HepG2 (cell line): Measurements from ENCODE around the gene ONECUT1. TPM values are rescaled to one million over a fixed set of nuclear protein-coding genes. Genes with fewer than 3 reads are reported as not detected.

Source experiments
- CBX1 ChIP-seq: IDR thresholded peaks from one replicate; pipeline ENCODE4 v1.6.1; 2016; ENCODE audit warnings: antibody characterized with exemption, low read depth
- CCDC6 ChIP-seq: sonication (generic); formaldehyde crosslinking; IDR thresholded peaks from 2 replicates; pipeline ENCODE4 v1.8.1; 2022; ENCODE audit warnings: mild to moderate bottlenecking, missing genetic modification reagents, moderate library complexity
- ELF4 ChIP-seq: sonication (generic); formaldehyde crosslinking; IDR thresholded peaks from 2 replicates; pipeline ENCODE4 v1.5.0; 2020; ENCODE audit warnings: missing genetic modification reagents, mild to moderate bottlenecking, moderate library complexity, borderline replicate concordance
- FLYWCH1 ChIP-seq: sonication (generic); formaldehyde crosslinking; IDR thresholded peaks from 2 replicates; pipeline ENCODE4 v1.8.1; 2023; ENCODE audit warnings: mild to moderate bottlenecking, missing genetic modification reagents
- KAT2B ChIP-seq: fragments of 150-350 bp; IDR thresholded peaks from 2 replicates; pipeline ENCODE4 v1.6.1; 2014; ENCODE audit warnings: low read depth, low read length, borderline replicate concordance
- KDM6A ChIP-seq: IDR thresholded peaks from 2 replicates; pipeline ENCODE4 v1.6.1; 2016; ENCODE audit warnings: low read depth
- KLF11 ChIP-seq: IDR thresholded peaks from 2 replicates; pipeline ENCODE4 v1.6.1; 2016; ENCODE audit warnings: missing compliant biosample characterization
- MATR3 ChIP-seq: sonication (generic); formaldehyde crosslinking; IDR thresholded peaks from 2 replicates; pipeline ENCODE4 v1.4.0; 2020; ENCODE audit warnings: missing genetic modification reagents
- ZFP36L1 ChIP-seq: sonication (generic); formaldehyde crosslinking; IDR thresholded peaks from 2 replicates; pipeline ENCODE4 v1.8.0; 2022; ENCODE audit warnings: mild to moderate bottlenecking, missing genetic modification reagents, moderate library complexity
- ZNF326 ChIP-seq: sonication (generic); formaldehyde crosslinking; IDR thresholded peaks from 2 replicates; pipeline ENCODE4 v1.4.0; 2020; ENCODE audit warnings: missing genetic modification reagents, borderline replicate concordance
- ZNF543 ChIP-seq: sonication (generic); formaldehyde crosslinking; IDR thresholded peaks from 2 replicates; pipeline ENCODE4 v1.4.0; 2020; ENCODE audit warnings: mild to moderate bottlenecking, missing genetic modification reagents
- ZNF589 ChIP-seq: sonication (generic); formaldehyde crosslinking; conservative IDR thresholded peaks from 2 replicates; pipeline ENCODE4 v1.8.0; 2022; ENCODE audit warnings: mild to moderate bottlenecking, moderate library complexity, missing genetic modification reagents
- polyA plus RNA-seq, 8 experiments: library from polyadenylated mRNA; depleted of rRNA in 3 of 8; stranded (reverse) in 7 of 8; unstranded in 1 of 8; fragments of >200 nt; fragmentation: Illumina TruSeq in 4 of 8; extraction: Trizol in 4 of 8; gene quantifications; 2 replicates each; pipeline versions ENCODE4 v1.2.1 to v1.2.3, GENCODE V29; 2011 to 2016; ENCODE audit warnings: low read depth in 4 of 8, missing spikeins in 1 of 8, mixed read lengths in 1 of 8; ENCODE audit not compliant: insufficient read depth in 1 of 8
- total RNA-seq, 5 experiments: library from RNA; depleted of rRNA; stranded (reverse); fragments of >200 nt; fragmentation: Illumina TruSeq; extraction: Trizol; gene quantifications; 2 replicates each; pipeline ENCODE4 v1.2.3, GENCODE V29; 2016; ENCODE audit warnings: low read depth in 1 of 5
- TF ChIP-seq, protein P1 (sequence below), 2 experiments: fragments of 450-650 bp in 1 of 2; sonication (generic) in 1 of 2; formaldehyde crosslinking in 1 of 2; IDR thresholded peaks; 2 replicates each; pipeline versions ENCODE4 v1.6.1 to v1.8.0; 2016 to 2022; ENCODE audit warnings: antibody characterized with exemption in 1 of 2, mild to moderate bottlenecking in 1 of 2, missing genetic modification reagents in 1 of 2

Gene ONECUT1
- total and polyA plus RNA-seq, 2 of the 13 experiments (the other 11 are each of a cell fraction or from before 2014, with no cell fraction given) = 3.5 to 9.1 TPM

GRCh38 chr15:52790169-52790708 lies at the start of gene ONECUT1 (continued):
- TF ChIP-seq MATR3 (CRISPR knock-in tag) (no peak), ZNF589 (CRISPR knock-in tag) (no peak), CCDC6 (peak; percentile 64; the same call in 1 of the 2 replicates), ZNF543 (CRISPR knock-in tag) (peak; percentile 64; the same call in 1 of the 2 replicates), KDM6A (CRISPR knock-in tag) (no peak), KAT2B (no peak), KLF11 (CRISPR knock-in tag) (0 out of 2 replicates have a peak, but pooled peaks have one; percentile 36), ZNF326 (no peak), FLYWCH1 (CRISPR knock-in tag) (no peak), ZFP36L1 (CRISPR knock-in tag) (no peak), CBX1 (no peak), ELF4 (CRISPR knock-in tag) (no peak)
- TF ChIP-seq, protein P1, sequence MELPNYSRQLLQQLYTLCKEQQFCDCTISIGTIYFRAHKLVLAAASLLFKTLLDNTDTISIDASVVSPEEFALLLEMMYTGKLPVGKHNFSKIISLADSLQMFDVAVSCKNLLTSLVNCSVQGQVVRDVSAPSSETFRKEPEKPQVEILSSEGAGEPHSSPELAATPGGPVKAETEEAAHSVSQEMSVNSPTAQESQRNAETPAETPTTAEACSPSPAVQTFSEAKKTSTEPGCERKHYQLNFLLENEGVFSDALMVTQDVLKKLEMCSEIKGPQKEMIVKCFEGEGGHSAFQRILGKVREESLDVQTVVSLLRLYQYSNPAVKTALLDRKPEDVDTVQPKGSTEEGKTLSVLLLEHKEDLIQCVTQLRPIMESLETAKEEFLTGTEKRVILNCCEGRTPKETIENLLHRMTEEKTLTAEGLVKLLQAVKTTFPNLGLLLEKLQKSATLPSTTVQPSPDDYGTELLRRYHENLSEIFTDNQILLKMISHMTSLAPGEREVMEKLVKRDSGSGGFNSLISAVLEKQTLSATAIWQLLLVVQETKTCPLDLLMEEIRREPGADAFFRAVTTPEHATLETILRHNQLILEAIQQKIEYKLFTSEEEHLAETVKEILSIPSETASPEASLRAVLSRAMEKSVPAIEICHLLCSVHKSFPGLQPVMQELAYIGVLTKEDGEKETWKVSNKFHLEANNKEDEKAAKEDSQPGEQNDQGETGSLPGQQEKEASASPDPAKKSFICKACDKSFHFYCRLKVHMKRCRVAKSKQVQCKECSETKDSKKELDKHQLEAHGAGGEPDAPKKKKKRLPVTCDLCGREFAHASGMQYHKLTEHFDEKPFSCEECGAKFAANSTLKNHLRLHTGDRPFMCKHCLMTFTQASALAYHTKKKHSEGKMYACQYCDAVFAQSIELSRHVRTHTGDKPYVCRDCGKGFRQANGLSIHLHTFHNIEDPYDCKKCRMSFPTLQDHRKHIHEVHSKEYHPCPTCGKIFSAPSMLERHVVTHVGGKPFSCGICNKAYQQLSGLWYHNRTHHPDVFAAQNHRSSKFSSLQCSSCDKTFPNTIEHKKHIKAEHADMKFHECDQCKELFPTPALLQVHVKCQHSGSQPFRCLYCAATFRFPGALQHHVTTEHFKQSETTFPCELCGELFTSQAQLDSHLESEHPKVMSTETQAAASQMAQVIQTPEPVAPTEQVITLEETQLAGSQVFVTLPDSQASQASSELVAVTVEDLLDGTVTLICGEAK (IDR thresholded peaks at IDR 0.05) = no peak
- TF ChIP-seq, protein P1 (CRISPR knock-in tag; IDR thresholded peaks at IDR 0.05) = peak; percentile 51
